ENCODE results near the gene AGTPBP1. TPM values are rescaled to one million over a fixed set of nuclear protein-coding genes. Genes with fewer than 3 reads are reported as not detected.
A peak's percentile ranks its signal among the peaks of the same experiment; 100 is the strongest.

The AGTPBP1 gene
- total and polyA plus RNA-seq, 8 donors: 24.0 to 44.0 (median 26.6) TPM

DNA sequence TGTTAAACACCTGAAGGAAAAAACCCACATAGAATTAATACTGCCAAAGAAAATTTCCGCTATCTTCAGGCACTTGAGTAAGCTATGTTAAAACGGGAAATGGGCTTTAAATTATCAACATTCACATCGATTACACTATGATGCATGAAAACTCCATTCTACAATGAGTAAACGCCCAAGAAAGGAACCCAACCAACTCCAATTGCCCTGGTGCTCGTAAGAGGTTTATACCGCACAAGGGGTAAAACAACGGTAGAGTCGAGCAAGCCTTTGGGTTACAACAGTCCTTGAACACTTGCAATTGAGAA, 1.0 kb downstream of the AGTPBP1 start:
- DNase-seq (no peak), ATAC-seq (peak; percentile 1)
- Histone ChIP-seq H3K9me3 (no peaks in the 10 kb centered on the region), H3K4me3 (peak overlapping the region; percentile 88 to 89), H3K27ac (peak overlapping the region; percentile 81 to 98), H3K36me3 (no peaks in the 10 kb centered on the region), H3K4me1 (peaks cover 0 to 65% of the 10 kb centered on the region in 2 donors), H3K27me3 (no peaks in the 10 kb centered on the region)
- intact Hi-C loops (cut with DNase I): no loop called here
- TF ChIP-seq, protein P1, sequence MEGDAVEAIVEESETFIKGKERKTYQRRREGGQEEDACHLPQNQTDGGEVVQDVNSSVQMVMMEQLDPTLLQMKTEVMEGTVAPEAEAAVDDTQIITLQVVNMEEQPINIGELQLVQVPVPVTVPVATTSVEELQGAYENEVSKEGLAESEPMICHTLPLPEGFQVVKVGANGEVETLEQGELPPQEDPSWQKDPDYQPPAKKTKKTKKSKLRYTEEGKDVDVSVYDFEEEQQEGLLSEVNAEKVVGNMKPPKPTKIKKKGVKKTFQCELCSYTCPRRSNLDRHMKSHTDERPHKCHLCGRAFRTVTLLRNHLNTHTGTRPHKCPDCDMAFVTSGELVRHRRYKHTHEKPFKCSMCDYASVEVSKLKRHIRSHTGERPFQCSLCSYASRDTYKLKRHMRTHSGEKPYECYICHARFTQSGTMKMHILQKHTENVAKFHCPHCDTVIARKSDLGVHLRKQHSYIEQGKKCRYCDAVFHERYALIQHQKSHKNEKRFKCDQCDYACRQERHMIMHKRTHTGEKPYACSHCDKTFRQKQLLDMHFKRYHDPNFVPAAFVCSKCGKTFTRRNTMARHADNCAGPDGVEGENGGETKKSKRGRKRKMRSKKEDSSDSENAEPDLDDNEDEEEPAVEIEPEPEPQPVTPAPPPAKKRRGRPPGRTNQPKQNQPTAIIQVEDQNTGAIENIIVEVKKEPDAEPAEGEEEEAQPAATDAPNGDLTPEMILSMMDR (IDR thresholded peaks at IDR 0.05): no peak

DNA sequence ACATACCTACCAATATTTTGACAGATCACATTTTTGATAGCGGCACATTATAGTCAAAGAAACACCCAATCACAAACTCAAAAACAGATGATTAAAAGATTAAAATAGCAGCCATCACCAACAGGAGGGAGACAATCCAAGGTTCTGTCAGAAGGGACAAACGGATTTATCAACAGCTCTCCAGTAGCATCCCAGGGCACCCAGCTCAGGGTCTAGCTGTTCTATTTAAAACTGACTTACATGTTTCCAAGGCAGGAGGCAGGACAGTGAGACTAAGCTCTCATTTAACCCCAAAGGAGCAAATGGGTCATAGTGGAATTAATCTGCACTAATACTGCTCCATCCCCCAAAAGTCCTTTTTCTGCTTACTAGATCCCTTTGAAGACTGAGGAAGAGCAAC, 3.2 kb downstream of the AGTPBP1 start:
- H3K36me3 ChIP-seq: no peaks in the 10 kb centered on the region

DNA sequence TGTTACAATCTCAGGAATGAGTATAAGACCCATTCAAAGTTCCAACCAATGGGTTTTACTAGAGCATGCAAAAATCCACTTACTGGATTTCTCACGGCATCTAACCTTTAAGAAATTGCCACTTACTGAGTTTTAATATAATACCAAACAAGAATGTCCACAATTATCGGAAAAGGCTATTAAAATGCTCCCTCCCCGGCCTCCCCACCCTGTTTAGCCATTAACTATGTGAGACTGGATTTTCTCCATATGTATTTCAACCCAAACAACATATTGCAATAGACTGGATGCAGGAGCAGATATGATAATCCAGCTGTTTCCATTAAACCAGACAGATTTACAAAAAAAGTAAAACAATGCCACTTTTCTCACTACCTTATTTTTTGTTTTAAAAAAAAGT, 4.1 kb downstream of the AGTPBP1 start:
- Histone ChIP-seq H3K9me3 (no peaks in the 10 kb centered on the region), H3K27me3 (no peaks in the 10 kb centered on the region), H3K27ac (peak overlapping the region in 1 of 2 donors; percentile 14), H3K36me3 (no peaks in the 10 kb centered on the region), H3K4me1 (peaks cover 0 to 63% of the 10 kb centered on the region in 2 donors), H3K4me3 (no peak overlapping the region)
- DNase-seq (peak in 2 of 4 donors; percentile 76 to 80), ATAC-seq (no peak)
- intact Hi-C loops (cut with DNase I): no loop called here
- TF ChIP-seq, protein P1 (IDR thresholded peaks at IDR 0.05): no peak

More for the DNA sequence above, 3.2 kb downstream of the AGTPBP1 start:
- ATAC-seq (no peak), DNase-seq (no peak)
- H3K9me3 ChIP-seq: no peaks in the 10 kb centered on the region
- H3K27ac ChIP-seq: peak overlapping the region in 1 of 2 donors; percentile 98
- peaks cover 0 to 66% of the 10 kb centered on the region in 2 donors for H3K4me1 ChIP-seq
- no peak overlapping the region for H3K4me3 ChIP-seq
- H3K27me3 ChIP-seq: no peaks in the 10 kb centered on the region
- intact Hi-C loops (cut with DNase I): no loop called here
- TF ChIP-seq, protein P1 (IDR thresholded peaks at IDR 0.05): no peak

DNA sequence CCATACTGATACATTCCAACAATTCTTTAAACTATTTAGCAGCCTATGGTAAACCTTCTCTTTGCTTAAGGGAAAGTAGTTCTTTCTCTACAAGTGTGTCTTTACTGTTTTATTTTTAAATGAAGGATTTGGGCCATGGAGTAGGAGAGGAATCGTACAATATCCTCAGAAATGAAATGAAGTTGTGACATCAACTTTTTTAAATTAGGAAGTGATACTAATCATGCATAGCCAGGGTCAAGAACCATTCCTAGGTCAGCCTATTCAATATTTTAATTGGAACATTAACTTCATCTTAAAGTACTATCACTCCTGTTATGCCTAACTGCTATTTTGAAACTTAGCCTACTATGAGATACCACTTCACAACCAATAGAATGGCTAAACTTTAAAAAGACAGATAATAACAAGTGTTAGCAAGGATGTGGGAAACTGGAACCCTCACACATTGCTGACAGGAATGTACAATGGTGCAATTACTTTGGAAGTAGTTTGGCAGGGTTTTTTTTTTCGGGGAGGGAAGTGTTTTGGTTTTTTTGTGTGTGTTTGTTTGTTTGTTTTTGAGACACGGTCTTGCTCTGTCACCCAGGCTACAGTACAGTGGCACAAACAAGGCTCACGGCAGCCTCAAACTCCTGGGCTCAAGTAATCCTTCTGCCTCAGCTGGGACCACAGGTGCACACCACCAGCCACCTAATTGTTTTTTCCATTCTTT, 10.7 kb downstream of the AGTPBP1 start:
- no peak for ATAC-seq
- no peak for DNase-seq
- H3K27ac ChIP-seq: peak overlapping the region in 1 of 2 donors; percentile 77
- H3K27me3 ChIP-seq: no peaks in the 10 kb centered on the region
- intact Hi-C loops (cut with DNase I): no loop called here
- no peak overlapping the region for H3K4me3 ChIP-seq
- no peaks in the 10 kb centered on the region for H3K36me3 ChIP-seq
- no peaks in the 10 kb centered on the region for H3K9me3 ChIP-seq
- TF ChIP-seq, protein P1 (IDR thresholded peaks at IDR 0.05): no peak
- peaks cover 0 to 79% of the 10 kb centered on the region in 2 donors for H3K4me1 ChIP-seq

DNA sequence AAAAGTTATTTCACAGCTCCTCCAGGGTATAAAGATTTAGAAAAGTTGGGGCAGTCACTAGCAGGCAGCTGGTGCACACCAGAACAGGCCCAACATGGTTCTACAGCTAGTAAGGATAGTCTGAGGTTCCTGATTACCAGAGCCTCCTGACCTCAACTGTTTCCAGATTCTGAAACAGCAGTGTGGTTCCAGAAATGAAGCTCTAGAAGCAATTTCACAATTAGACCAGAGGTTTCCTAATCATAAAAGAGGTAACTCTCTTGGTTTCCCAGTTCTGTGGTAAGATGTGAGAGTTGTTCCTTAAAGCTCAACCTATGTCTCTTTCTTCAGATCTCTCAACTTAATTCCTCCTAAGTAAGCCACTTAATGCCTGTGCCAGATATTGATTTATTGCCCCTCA, 11.9 kb downstream of the AGTPBP1 start:
- Histone ChIP-seq H3K4me3 (no peak overlapping the region), H3K4me1 (peaks cover 0 to 75% of the 10 kb centered on the region in 2 donors), H3K9me3 (no peaks in the 10 kb centered on the region), H3K36me3 (no peaks in the 10 kb centered on the region), H3K27ac (peak overlapping the region in 1 of 2 donors; percentile 77), H3K27me3 (no peaks in the 10 kb centered on the region)
- TF ChIP-seq, protein P1 (IDR thresholded peaks at IDR 0.05): no peak
- intact Hi-C loops (cut with DNase I): no loop called here
- ATAC-seq (peak; percentile 20), DNase-seq (no peak)
